GM21526 (cell line): ENCODE data around the gene AMIGO1.

ENCODE experiments used
- ATAC-seq: cut with Tn5 transposase; IDR thresholded peaks from one replicate; pipeline ENCODE4 v1.9.1; 2021; ENCODE audit warnings: moderate library complexity; ENCODE audit not compliant: unreplicated experiment, low FRiP score

The AMIGO1 gene

GRCh38 chr1:109532365-109533136 is 23.0 kb upstream of the AMIGO1 start:
- peak; percentile 53 for ATAC-seq

- no peak for ATAC-seq
Measured at GRCh38 chr1:109531826-109532364, 22.4 kb upstream of the AMIGO1 start.

- no peak for ATAC-seq
Measured at GRCh38 chr1:109531380-109531779, 21.9 kb upstream of the AMIGO1 start.

GRCh38 chr1:109530457-109531087 is 21.0 kb upstream of the AMIGO1 start:
- no peak for ATAC-seq

GRCh38 chr1:109529881-109530456 is 20.4 kb upstream of the AMIGO1 start:
- no peak for ATAC-seq

GRCh38 chr1:109528712-109529111 is 19.2 kb upstream of the AMIGO1 start:
- ATAC-seq = no peak

GRCh38 chr1:109527846-109528695 is 18.5 kb upstream of the AMIGO1 start:
- no peak for ATAC-seq

- ATAC-seq = no peak
Measured at GRCh38 chr1:109527098-109527811, 17.7 kb upstream of the AMIGO1 start.

GRCh38 chr1:109523706-109524105 is 14.2 kb upstream of the AMIGO1 start:
- no peak for ATAC-seq

- ATAC-seq = no peak
Measured at GRCh38 chr1:109522026-109522425, 12.5 kb upstream of the AMIGO1 start.

GRCh38 chr1:109521002-109521951 is 11.8 kb upstream of the AMIGO1 start:
- ATAC-seq = no peak

- no peak for ATAC-seq
Measured at GRCh38 chr1:109517337-109517736, 7.8 kb upstream of the AMIGO1 start.

- ATAC-seq = no peak
Measured at GRCh38 chr1:109516872-109517271, 7.3 kb upstream of the AMIGO1 start.

- no peak for ATAC-seq
Measured at GRCh38 chr1:109514846-109515245, 5.3 kb upstream of the AMIGO1 start.

GRCh38 chr1:109513110-109513710 is 3.7 kb upstream of the AMIGO1 start:
- no peak for ATAC-seq

- no peak for ATAC-seq
Measured at GRCh38 chr1:109508873-109509175, 703 bp downstream of the AMIGO1 start.

GRCh38 chr1:109508001-109508872 is 1.3 kb downstream of the AMIGO1 start:
- ATAC-seq = no peak

GRCh38 chr1:109504974-109505373 is 4.6 kb downstream of the AMIGO1 start:
- ATAC-seq = no peak
